SK-N-SH treated with all-trans-retinoic acid at 6 μM for 48 hours (cell line): ENCODE data around the gene PTPRF.

Source experiments
- ATAC-seq: fragments of 200-7000 bp; cut with Tn5 transposase; 3 replicates; pipeline ENCODE4 v1.9.1; 2020; ENCODE audit warnings: mild to moderate bottlenecking, moderate library complexity
- ARNTL ChIP-seq: fragments of 450-650 bp; formaldehyde crosslinking; IDR thresholded peaks from 2 replicates; pipeline ENCODE4 v1.5.0; 2020; ENCODE audit warnings: low read depth, mild to moderate bottlenecking, moderate library complexity, borderline replicate concordance
- BACH2 ChIP-seq: fragments of 250-450 bp; sonication (Bioruptor Pico); IDR thresholded peaks from 2 replicates; pipeline ENCODE4 v1.9.0; 2021; ENCODE audit warnings: mild to moderate bottlenecking, borderline replicate concordance
- CSRNP3 ChIP-seq: fragments of 250-450 bp; sonication (Bioruptor Pico); IDR thresholded peaks from 2 replicates; pipeline ENCODE4 v1.5.1; 2021; ENCODE audit warnings: mild to moderate bottlenecking, moderate library complexity
- ESRRG ChIP-seq: fragments of 250-450 bp; sonication (Bioruptor Pico); IDR thresholded peaks from 2 replicates; pipeline ENCODE4 v1.6.1; 2021; ENCODE audit warnings: mild to moderate bottlenecking
- GLIS3 ChIP-seq: fragments of 250-450 bp; sonication (Bioruptor Pico); IDR thresholded peaks from 2 replicates; pipeline ENCODE4 v1.5.0; 2020; ENCODE audit warnings: mild to moderate bottlenecking, moderate library complexity
- ISL1 ChIP-seq: fragments of 250-450 bp; sonication (Bioruptor Pico); IDR thresholded peaks from 2 replicates; pipeline ENCODE4 v2.1.2; 2022; ENCODE audit warnings: mild to moderate bottlenecking, moderate library complexity
- OSR1 ChIP-seq: fragments of 250-450 bp; sonication (Bioruptor Pico); IDR thresholded peaks from 2 replicates; pipeline ENCODE4 v1.8.0; 2022; ENCODE audit warnings: moderate library complexity, mild to moderate bottlenecking, inconsistent platforms
- PPARA ChIP-seq: fragments of 250-450 bp; sonication (Bioruptor Pico); IDR thresholded peaks from 2 replicates; pipeline ENCODE4 v1.5.0; 2020; ENCODE audit warnings: mild to moderate bottlenecking, borderline replicate concordance
- RARB ChIP-seq: fragments of 250-450 bp; sonication (Bioruptor Pico); IDR thresholded peaks from 2 replicates; pipeline ENCODE4 v1.8.0; 2021; ENCODE audit warnings: mild to moderate bottlenecking, moderate library complexity
- TOX ChIP-seq: fragments of 250-450 bp; sonication (Bioruptor Pico); IDR thresholded peaks from 2 replicates; pipeline ENCODE4 v1.8.0; 2021; ENCODE audit warnings: mild to moderate bottlenecking, moderate library complexity, borderline replicate concordance
- ZC3H10 ChIP-seq: fragments of 250-450 bp; sonication (Bioruptor Pico); IDR thresholded peaks from 2 replicates; pipeline ENCODE4 v1.5.1; 2021; ENCODE audit warnings: mild to moderate bottlenecking, moderate library complexity
- ZFP3 ChIP-seq: fragments of 250-450 bp; sonication (Bioruptor Pico); IDR thresholded peaks from 2 replicates; pipeline ENCODE4 v1.5.0; 2020; ENCODE audit warnings: mild to moderate bottlenecking, moderate library complexity
- ZFP30 ChIP-seq: fragments of 450-650 bp; formaldehyde crosslinking; IDR thresholded peaks from 2 replicates; pipeline ENCODE4 v1.5.0; 2022; ENCODE audit warnings: mild to moderate bottlenecking, moderate library complexity
- ZNF565 ChIP-seq: fragments of 450-650 bp; formaldehyde crosslinking; conservative IDR thresholded peaks from 2 replicates; pipeline ENCODE4 v1.5.0; 2020; ENCODE audit warnings: low read depth, mild to moderate bottlenecking, moderate library complexity
- ZNF70 ChIP-seq: fragments of 450-650 bp; formaldehyde crosslinking; IDR thresholded peaks from 2 replicates; pipeline ENCODE4 v1.5.0; 2020; ENCODE audit warnings: mild to moderate bottlenecking, moderate library complexity
- ZNF8 ChIP-seq: fragments of 450-650 bp; formaldehyde crosslinking; IDR thresholded peaks from 2 replicates; pipeline ENCODE4 v1.5.0; 2020; ENCODE audit warnings: mild to moderate bottlenecking, moderate library complexity
- TF ChIP-seq, protein P1 (sequence below): fragments of 250-450 bp; sonication (Bioruptor Pico); IDR thresholded peaks from 2 replicates; pipeline ENCODE4 v1.8.0; 2021; ENCODE audit warnings: low read depth, mild to moderate bottlenecking, moderate library complexity, borderline replicate concordance
- TF ChIP-seq, protein P2 (sequence below): fragments of 250-450 bp; sonication (Bioruptor Pico); IDR thresholded peaks from 2 replicates; pipeline ENCODE4 v1.5.0; 2020; ENCODE audit warnings: mild to moderate bottlenecking, moderate library complexity
- TF ChIP-seq, protein P3 (sequence below): fragments of 250-450 bp; sonication (Bioruptor Pico); IDR thresholded peaks from 2 replicates; pipeline ENCODE4 v1.8.0; 2020; ENCODE audit warnings: mild to moderate bottlenecking, moderate library complexity, borderline replicate concordance

Gene PTPRF

DNA sequence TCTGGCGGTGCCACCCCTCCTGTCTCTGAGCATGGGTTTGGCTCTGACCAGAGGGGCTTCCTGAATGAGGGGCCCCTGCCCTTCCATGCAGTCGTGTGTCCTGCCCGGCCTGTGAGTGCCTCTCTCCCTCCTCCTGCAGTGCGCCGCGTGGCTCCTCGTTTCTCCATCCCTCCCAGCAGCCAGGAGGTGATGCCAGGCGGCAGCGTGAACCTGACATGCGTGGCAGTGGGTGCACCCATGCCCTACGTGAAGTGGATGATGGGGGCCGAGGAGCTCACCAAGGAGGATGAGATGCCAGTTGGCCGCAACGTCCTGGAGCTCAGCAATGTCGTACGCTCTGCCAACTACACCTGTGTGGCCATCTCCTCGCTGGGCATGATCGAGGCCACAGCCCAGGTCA is 57.9 kb downstream of the PTPRF start:
- no peak for ATAC-seq
- TF ChIP-seq OSR1 (CRISPR knock-in tag) = no peak
- no peak for TF ChIP-seq BACH2 (CRISPR knock-in tag)
- no peak for TF ChIP-seq CSRNP3 (CRISPR knock-in tag)
- no peak for TF ChIP-seq ISL1 (CRISPR knock-in tag)
- TF ChIP-seq RARB (CRISPR knock-in tag) = no peak
- TF ChIP-seq ZFP30 (CRISPR knock-in tag) = no peak
- no peak for TF ChIP-seq ZNF70
- TF ChIP-seq ZC3H10 (CRISPR knock-in tag) = no peak
- TF ChIP-seq ZFP3 (CRISPR knock-in tag) = no peak
- TF ChIP-seq ZNF565 (CRISPR knock-in tag) = no peak
- TF ChIP-seq, protein P1, sequence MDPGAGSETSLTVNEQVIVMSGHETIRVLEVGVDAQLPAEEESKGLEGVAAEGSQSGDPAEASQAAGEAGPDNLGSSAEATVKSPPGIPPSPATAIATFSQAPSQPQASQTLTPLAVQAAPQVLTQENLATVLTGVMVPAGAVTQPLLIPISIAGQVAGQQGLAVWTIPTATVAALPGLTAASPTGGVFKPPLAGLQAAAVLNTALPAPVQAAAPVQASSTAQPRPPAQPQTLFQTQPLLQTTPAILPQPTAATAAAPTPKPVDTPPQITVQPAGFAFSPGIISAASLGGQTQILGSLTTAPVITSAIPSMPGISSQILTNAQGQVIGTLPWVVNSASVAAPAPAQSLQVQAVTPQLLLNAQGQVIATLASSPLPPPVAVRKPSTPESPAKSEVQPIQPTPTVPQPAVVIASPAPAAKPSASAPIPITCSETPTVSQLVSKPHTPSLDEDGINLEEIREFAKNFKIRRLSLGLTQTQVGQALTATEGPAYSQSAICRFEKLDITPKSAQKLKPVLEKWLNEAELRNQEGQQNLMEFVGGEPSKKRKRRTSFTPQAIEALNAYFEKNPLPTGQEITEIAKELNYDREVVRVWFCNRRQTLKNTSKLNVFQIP = no peak

DNA sequence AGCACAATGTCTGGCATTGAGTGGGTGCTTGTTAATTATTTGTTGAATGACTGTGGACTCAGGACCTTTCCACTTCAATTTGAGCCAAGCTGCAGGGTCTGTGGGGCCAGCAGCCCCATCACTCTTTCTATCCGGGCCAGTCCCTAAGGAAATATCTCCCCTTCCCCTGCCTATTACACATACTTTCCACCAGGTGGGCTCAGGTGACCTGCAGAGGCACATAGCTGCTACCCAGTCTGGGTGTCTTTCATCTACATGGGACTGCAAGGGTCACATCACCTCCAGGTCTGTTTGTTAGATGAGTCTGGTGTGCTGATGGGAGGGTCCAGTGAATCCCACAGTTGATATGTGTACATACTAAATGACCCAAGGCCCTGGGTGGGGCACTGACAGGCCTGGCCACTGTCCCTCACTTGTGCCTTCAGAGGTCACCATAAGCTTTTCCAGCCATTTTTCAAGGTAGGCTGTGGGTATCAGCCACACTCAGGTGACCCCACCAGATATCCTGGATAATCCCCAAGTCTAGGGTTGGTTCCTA is 59.8 kb downstream of the PTPRF start:
- ATAC-seq = no peak
- no peak for TF ChIP-seq RARB (CRISPR knock-in tag)
- no peak for TF ChIP-seq GLIS3
- TF ChIP-seq ZNF8 (CRISPR knock-in tag) = no peak
- no peak for TF ChIP-seq ZFP3 (CRISPR knock-in tag)
- no peak for TF ChIP-seq ZNF565 (CRISPR knock-in tag)
- no peak for TF ChIP-seq ZFP30 (CRISPR knock-in tag)
- no peak for TF ChIP-seq OSR1 (CRISPR knock-in tag)
- no peak for TF ChIP-seq TOX
- no peak for TF ChIP-seq ARNTL

DNA sequence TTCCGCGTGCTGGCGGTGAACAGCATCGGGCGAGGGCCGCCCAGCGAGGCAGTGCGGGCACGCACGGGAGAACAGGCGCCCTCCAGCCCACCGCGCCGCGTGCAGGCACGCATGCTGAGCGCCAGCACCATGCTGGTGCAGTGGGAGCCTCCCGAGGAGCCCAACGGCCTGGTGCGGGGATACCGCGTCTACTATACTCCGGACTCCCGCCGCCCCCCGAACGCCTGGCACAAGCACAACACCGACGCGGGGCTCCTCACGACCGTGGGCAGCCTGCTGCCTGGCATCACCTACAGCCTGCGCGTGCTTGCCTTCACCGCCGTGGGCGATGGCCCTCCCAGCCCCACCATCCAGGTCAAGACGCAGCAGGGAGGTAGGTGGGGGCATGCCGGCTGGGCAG is 60.5 kb downstream of the PTPRF start:
- no peak for ATAC-seq
- TF ChIP-seq, protein P1 = no peak
- TF ChIP-seq, protein P2, sequence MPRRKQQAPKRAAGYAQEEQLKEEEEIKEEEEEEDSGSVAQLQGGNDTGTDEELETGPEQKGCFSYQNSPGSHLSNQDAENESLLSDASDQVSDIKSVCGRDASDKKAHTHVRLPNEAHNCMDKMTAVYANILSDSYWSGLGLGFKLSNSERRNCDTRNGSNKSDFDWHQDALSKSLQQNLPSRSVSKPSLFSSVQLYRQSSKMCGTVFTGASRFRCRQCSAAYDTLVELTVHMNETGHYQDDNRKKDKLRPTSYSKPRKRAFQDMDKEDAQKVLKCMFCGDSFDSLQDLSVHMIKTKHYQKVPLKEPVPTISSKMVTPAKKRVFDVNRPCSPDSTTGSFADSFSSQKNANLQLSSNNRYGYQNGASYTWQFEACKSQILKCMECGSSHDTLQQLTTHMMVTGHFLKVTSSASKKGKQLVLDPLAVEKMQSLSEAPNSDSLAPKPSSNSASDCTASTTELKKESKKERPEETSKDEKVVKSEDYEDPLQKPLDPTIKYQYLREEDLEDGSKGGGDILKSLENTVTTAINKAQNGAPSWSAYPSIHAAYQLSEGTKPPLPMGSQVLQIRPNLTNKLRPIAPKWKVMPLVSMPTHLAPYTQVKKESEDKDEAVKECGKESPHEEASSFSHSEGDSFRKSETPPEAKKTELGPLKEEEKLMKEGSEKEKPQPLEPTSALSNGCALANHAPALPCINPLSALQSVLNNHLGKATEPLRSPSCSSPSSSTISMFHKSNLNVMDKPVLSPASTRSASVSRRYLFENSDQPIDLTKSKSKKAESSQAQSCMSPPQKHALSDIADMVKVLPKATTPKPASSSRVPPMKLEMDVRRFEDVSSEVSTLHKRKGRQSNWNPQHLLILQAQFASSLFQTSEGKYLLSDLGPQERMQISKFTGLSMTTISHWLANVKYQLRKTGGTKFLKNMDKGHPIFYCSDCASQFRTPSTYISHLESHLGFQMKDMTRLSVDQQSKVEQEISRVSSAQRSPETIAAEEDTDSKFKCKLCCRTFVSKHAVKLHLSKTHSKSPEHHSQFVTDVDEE (CRISPR knock-in tag) = no peak
- no peak for TF ChIP-seq PPARA (CRISPR knock-in tag)
- TF ChIP-seq ZFP30 (CRISPR knock-in tag) = no peak
- TF ChIP-seq RARB (CRISPR knock-in tag) = no peak
- no peak for TF ChIP-seq TOX
- no peak for TF ChIP-seq ESRRG (CRISPR knock-in tag)
- no peak for TF ChIP-seq ZFP3 (CRISPR knock-in tag)
- TF ChIP-seq ZNF565 (CRISPR knock-in tag) = no peak
- TF ChIP-seq, protein P3, sequence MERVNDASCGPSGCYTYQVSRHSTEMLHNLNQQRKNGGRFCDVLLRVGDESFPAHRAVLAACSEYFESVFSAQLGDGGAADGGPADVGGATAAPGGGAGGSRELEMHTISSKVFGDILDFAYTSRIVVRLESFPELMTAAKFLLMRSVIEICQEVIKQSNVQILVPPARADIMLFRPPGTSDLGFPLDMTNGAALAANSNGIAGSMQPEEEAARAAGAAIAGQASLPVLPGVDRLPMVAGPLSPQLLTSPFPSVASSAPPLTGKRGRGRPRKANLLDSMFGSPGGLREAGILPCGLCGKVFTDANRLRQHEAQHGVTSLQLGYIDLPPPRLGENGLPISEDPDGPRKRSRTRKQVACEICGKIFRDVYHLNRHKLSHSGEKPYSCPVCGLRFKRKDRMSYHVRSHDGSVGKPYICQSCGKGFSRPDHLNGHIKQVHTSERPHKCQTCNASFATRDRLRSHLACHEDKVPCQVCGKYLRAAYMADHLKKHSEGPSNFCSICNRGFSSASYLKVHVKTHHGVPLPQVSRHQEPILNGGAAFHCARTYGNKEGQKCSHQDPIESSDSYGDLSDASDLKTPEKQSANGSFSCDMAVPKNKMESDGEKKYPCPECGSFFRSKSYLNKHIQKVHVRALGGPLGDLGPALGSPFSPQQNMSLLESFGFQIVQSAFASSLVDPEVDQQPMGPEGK (CRISPR knock-in tag) = no peak
- TF ChIP-seq, all 23 proteins: peak for 0
